ENCODE results near the gene ZMYM2.

The ZMYM2 gene

DNA sequence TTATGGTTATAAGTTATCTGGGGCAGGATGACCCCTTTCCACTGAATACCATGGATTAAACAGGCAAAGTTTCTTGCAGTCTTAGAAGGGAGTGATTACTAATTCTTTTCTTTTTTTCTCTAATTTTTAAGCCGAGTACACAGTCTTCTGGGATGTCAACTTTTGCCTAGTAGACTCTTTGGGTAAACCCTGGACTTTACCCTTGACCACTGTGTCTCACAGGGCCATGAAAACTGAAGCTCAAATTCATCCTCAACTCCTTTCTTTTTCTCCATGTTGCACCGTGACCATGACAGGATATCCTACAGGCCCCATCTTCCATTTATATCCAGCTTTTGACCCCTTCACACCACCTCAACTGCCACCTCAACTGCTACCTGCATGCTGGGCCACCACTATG is 150.5 kb downstream of the ZMYM2 start:
- DNase-seq = no peak

DNA sequence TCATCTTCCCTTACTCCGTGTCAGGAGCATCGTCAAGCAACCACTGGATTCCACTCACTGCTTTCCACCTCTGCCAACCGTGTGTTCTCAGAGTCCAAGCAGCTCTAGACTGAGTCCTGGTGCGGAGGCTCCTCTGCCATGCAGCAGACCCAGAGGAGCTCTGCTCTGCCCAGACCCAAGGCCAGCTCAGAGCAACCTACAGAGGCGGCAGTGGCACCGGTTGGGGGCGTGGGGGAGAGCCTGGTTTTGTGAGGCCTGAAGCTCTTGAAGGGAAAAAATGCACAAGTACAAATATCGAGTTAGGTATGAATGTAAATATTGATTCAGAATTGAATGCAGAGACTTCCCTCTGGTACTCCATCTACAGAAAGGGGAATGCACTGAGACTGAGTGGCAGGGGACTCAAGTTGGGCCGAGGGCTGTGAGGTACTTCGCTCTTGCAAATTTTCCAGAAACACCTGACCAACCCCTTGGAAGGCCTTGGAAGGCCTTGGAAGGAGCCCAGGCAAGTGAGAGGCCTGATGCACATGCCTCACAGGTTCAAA is 155.6 kb downstream of the ZMYM2 start:
- no peak for DNase-seq

DNA sequence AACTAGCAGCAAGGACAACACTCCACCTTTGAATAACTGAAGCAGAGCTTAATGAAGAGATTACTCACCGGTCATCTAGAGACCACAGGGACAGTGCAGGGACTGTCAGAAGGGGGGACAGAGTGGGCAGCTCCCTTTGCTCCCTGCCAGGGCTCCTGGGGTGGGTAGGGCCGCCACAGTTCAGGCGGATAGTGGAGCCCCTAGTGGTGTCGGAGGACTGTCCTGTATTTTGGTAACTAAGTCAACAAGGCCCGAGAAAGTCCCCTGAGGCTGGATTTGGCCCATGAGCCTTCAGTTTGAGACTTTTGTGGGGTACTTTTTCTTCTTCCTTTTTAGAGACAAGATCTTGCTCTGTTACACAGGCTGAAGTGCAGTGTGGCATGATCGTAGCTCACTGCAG is 157.7 kb downstream of the ZMYM2 start:
- no peak for DNase-seq

DNA sequence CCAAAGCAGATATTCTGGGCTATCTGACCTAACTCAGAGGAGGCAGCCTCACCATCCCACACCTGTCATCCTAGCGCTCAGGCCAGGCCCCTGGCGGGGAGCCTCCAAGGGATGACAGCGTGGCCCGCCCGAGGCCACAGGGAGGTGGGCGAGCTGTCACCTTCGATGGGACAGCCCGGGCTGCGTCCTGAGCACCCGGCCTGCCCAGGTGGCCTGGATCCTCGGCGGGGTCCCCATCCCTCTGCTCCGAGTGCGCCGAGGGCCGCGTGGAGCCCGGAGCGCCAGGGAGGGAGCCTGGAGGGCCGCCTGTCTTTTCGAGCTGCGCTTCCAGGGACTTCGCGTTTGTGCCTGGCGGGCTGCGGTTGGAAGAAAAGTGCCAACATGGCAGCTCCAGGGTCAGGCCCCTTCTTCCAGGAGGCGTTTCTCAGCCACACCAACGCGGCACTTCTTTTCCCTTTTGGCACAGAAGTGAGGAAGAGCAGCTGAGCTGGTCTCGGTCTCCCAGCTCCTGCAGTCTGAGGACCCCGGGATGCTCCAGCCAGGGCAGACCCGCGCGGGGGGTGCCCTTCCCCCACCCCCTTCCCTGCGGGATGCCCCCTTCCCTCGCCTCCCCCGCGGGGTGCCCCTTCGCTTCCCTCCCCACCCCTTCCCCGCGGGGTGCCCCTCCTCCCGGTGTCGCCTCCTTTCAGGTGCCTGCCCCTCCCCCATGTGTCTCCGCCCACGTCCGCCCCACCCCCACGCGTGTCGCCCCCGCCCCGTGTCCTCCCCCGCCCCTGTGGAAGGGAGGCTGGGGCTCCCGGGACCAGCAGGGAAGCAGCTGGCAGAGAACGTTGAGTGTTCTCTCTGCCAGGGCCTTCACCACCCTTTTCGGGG is 160.0 kb downstream of the ZMYM2 start:
- DNase-seq = no peak

DNA sequence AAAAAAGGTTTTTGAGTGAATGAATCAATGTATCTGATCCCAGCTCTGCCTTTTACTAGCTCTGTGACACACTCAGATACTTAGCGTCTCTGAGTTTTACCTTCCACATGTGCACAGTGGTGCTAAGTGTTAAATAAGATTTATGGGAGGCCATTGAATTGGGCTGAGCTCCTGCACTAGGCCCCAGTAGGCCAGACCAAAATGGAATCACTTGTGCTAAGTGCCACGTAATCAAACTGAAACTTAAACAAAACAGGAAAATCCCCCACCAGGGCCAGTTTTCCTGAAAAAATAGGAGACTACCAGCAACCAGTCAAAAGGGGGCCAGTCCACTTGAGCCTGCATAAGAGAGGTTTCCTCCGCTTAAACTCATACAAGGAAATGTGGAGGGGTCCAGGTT is 161.4 kb downstream of the ZMYM2 start:
- no peak for DNase-seq

DNA sequence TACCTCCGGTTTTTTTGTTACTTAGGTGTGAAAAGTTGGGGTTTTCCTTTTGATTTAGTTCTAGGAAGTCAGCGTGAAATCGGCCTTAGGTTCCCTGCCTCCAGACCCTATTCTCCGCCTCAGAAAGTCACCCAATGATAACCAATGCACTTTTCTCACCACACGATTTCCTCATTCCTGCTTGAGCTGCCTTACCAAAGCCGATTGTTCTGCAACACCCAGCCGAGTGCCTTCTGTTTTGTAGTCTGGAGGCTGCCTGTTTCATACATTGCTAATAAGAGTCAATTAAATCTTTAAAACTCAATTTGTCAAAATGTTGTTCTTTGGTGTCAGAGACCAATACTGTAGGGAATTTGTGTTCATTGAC is 162.6 kb downstream of the ZMYM2 start:
- DNase-seq = no peak

DNA sequence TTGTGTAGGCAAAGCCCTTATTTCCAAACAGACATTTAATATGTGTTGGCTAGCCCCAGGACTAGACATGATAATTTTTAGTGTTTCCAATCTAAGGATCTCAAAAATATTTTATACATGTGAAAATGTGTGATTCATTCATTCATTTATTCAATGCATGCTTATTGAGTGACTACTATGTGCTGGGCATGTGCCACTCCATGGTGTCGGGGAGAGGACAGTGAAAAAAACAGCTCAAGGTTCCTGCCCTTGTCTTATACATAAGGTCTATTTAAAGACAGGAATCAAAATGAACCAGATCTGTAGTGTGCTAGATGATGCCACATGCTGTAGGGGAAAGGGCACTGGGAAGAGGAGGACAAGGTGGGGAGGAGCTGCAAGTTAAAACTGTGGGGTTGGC is 165.8 kb downstream of the ZMYM2 start:
- no peak for DNase-seq

DNA sequence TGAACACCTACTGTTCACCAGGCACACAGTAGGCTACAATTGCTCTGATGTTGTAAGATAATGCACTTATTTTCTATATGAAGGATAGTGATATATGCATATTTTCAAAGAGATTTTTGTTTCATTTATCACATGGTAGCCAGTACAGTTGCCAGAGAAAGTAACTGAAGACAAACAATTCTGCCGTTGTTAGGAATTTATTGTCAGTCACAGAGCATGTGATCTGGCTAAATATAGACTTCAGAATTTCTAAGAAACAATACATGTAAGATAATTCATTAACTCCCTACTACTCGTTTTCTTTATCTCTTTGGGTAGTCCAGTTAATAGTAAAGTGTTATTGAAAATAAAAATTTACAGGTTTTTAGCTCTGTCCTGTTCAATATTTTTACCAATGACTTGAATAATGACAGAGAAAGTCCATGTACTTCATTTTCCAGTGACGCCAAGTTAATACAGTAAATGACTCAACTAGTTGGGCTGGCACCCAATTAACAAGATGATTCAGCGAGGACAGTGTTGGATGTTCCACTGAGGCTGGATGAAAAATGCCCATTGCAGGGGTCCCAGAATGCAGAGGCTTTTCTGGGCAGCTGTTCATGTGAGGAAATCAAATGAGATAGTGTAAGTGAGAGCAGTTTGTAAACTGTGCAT is 166.7 kb downstream of the ZMYM2 start:
- DNase-seq = no peak

DNA sequence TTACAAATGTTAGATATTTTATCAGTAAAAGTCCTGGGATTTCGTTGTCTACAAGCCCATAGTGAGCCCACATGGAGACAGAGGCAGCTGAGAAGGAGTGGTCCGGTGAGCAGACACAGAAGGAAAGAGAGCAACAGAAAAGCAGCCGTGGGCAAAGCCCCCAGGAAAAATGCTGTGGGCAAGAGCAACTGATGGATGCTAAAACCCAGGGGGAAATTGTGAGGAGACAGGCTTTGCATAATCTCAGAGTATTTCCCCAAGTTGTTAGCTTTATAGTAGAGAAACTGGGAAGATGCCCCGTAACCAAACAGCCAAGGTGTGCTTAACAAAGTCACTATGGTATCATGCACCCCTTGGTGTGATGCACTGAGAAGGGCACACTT is 167.2 kb downstream of the ZMYM2 start:
- DNase-seq = no peak

DNA sequence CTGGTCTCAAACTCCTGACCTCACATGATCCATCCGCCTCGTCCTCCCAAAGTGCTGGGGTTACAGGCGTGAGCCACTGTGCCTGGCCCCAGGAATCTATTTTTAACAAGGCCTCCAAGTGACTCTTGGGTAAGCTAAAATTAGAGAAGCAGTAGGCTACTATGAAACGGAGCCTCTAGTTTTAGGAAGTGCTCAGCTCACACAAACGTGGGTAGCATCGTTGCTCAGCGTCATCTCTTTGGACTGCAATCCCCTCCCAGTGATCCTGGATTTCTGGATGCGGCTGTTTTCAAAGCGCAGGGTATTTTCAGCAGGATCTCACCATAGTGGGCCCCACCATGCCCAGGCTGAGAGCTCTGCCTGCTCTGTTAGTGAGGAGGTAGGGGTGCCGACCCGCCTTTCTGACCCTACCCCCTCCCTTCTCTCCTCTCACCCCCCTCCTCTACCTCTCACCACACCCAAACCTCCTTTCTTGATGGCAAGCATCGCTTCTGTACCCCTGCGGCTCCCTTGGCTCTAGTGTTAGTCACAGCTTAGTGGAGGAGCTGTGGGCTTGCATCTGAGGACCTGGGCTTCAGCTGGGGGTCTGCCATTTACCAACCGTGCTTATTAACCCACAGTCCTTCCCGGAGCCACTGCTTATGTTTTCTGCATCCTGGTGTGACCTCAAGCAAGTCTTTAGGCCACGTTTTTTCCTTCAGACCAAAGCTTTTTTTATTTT is 168.2 kb downstream of the ZMYM2 start:
- DNase-seq = no peak

DNA sequence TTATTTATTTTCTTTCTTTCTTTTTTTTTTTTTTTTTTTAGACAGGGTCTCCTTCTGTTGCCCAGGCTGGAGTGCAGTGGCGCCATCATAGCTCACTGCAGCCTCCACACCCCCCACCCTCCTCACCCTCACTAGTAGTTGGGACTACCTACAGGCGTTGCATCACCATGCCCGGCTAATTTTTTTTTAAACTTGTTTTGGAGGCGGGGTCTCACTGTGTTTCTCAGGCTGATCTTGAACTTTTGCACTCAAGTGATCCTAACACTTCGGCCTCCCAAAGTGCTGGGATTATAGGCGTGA is 168.7 kb downstream of the ZMYM2 start:
- DNase-seq = no peak

DNA sequence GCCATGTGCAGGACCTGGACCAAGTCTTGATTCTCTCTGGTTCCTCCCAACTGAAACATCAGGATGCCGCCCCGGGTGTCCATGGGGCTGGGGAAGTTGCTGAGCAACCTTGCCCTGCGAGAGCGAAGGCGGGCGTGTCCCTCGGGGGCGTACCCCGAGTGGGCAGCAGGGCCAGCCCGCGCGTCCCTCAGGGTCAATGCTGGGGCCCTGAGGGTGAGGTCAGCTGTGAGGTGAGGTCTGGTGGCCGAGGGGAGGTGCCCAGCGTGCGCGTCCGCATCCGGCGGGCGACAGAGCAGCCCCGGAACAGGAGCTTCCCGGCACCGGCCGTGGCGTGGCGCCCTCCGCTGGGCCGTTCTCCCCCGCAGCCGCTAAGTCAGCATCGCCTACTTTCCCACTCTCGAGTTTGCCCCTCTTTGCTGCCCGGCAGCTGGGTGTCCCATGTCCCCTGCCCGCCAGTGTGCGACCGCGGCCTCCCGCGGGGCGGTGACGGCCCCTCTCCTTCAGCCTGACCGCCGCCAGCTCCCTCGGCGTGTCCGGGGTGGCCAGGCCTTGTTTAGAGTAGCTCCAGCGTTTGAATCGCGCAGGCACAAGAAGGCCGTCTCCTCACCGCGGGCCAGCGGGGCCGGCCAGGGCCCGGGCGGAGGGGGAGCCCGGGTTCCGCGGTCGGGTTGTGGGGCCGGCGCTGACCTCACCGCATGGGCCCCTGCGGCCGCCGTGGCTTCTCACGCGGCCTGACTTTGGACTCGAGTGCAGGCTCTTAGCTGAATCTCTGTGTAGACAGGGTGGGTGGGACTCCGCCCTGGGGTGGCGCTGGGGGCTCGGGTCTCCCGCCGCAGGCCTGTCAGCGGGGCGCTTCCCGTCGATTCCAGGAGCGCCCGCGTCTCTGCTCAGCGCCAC is 169.3 kb downstream of the ZMYM2 start:
- no peak for DNase-seq

DNA sequence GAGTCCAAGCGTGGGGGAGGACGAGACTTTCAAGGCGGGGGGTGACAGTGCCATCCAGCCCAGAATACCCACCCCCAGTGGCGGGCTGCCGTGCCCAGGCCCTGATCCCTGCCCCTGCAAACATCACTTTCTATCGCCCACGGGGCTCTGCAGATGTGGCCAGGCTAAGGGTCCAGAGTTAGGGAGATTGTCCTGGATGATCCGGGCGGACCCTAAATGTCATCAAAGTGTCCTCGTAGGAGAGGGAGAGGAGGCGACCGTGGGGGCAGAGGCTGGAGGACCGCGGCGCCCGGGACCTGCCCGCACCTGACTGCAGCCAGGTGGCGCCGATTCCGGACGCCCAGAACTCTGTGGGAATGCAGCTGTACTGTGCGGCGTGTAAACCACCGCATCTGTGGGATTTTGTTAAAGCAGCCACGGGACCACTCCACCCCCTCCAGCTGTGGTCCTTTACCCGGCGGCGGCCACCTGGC is 170.0 kb downstream of the ZMYM2 start:
- no peak for DNase-seq

DNA sequence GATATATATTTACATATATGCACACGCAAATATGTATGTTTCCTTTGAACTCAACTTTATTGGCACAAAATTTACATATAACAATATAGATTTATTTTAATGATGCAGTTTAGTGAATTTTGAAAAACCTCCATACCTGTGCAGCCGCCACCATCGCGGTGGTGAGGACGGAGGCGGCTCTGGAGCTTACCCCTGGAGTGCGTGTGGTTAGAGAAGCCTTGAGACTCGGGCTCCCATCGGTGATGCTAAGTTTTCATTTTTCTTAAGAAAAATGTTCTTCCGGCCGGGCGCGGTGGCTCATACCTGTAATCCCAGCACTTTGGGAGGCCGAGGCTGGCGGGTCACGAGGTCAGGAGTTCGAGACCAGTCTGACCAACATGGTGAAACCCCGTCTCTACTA is 170.5 kb downstream of the ZMYM2 start:
- no peak for DNase-seq

DNA sequence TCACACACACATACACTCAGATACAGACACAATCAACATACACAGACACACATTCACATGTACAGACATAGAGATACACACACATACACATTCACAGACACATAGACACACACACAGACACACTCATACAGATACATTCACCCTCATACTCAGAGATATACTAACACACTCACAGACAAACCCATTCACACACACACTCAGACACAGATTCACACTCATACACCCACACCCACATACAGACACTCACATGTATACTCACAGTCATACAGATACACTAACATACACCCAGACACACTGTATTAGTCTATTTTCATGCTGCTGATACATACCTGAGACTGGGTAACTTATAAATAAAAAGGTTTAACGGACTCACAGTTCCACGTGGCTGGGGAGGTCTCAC is 171.5 kb downstream of the ZMYM2 start:
- DNase-seq = no peak

DNA sequence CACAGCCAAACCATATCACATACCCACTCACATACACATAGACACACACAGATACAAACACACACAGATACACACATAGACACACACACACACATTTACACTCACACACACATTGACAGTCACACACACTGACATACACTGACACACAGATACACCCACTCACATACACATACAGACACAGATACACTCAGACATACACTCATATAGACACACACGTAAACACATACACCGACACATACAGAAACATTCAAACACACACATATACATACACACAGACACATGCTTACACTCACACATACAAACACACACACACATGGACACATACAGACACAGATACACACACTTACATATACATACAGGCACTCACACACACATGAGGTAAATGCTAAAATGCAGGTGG is 172.1 kb downstream of the ZMYM2 start:
- no peak for DNase-seq

DNA sequence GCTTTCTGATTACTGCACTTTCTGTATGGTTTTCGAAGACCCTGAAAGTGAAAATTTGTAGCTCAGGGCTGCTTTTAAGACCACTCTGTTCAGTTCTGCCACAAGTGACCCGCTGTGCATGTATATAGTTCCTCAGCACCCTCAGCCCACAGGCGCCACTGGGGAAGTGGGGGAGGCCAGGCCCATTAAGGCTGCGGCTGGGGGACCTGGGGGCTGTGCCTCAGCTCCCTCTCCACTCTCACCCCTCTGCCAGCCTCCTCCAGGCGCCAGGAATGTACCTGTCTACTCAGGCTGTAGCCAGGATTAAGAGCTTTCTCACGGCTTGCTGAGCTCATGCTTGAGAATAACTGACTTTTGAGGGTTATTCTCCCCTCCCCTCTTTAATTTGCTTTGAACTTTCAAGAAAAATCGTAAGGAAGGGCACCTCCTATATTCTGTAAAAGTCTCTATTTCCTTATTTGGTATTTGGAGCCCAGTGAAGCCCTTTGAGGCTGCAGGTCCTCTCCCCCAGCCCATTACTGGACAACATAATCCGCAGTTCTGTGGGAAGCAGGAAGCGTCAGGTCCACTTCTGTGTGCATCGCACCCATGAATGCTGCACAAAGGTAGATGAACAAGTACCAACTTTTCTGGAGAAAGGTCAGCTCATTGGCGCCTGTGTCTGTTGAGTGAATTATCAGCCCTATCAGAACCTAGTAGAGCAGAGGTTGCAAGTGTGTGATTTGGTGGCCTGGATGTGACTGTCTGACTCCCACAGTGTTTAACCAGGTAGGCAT is 172.7 kb downstream of the ZMYM2 start:
- DNase-seq = no peak

DNA sequence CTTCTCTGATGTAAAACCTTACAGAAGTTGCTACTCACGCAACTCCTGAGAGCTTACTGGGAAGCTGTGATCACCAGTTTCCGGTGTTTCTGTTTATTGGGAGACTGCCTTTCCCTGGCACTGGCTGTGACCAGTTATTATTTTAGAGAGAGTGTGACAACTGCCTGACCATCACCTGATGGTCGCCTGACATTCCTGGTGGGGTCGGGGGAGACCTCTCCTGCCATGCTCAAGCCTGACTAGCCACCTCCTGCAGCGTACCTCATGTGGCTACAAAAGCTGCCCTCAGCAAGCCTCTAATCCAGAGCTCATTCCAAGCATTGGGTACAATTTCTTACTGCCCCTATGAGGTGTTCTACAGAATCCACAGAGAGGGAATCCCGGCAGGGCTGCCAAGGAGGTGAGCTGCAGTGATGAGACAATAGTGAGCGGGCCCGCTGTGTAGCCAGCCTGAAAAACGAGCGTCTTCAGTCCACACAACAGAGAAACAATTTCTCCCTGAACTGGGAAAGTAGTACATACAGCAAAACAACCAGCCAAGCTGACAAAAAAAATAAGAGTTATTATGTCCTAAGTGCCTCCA is 173.6 kb downstream of the ZMYM2 start:
- no peak for DNase-seq

DNA sequence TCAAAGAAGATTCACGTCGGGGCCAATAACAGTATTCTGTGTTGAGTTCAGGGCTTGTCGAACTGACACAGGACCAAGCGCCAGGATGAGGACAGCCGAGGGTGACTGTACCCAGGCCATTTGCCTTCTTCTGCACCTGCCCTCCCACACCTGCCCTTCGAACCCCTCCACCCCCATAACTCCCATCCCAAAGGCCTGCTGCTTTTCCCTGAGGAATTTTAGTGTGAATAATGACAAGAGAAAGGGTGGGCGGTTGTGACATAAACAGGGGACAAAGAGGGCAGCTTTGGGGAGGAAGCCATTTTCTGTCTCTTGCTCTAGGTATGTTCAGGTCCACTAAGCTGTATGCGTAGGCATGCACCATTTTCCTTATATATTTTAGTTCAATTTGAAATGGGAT is 176.2 kb downstream of the ZMYM2 start:
- no peak for DNase-seq

DNA sequence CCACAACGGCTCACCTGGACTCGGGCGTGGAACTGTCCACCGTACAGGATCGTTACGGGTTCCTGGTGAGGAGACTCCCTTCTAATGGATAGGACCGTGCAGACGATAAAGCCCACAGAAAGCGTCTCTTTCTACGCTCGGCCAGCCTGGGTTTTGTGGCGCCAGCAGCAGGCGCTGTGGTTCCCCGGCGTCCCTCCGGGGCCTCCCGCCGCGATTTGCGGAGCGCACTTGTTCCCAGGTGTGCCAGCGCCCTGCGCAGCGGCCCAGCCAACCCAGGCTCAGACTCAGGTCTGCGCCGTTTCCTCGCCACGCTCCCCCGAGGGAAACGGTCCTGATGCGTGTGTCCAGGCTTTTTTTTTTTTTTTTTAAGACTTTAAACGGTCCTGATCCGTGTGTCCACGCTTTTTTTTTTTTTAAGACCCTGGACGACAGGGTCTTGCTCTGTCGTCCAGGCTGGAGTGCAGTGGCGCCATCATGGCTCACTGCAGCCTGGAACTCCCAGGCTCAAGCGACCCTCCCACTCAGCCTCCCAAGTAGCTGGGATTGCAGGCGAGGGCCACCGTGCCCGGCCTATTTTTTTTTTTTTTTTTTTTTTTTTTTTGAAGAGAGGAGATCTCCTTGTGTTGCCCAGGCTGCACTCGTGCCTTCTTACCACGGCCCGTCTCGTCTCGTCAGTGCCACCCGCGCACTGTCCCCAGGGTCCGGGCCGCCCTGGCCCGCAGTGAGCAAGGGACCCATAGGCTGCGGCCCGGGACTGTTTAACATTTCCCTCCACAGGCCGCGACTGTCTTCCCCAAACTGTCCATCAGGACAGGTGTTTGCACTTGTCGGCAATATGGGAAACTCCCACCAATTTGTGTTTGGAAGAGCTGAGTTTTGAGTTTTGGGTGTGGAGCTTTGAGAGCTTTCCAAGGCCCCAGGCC is 178.5 kb downstream of the ZMYM2 start:
- DNase-seq = no peak

Measured in T1000 (cell line).